ENCODE data around the gene METTL25. TPM values are rescaled to one million over a fixed set of nuclear protein-coding genes. Genes with fewer than 3 reads are reported as not detected.

The METTL25 gene
- total and polyA plus RNA-seq, 2 of the 8 experiments (the other 6 are each of a cell fraction or from before 2014, with no cell fraction given): 2.4 to 8.3 TPM

- Histone ChIP-seq H2AFZ (ENCODE audit: low read length) (no peak overlapping the region), H3K4me3 (ENCODE audit: extremely low read depth in 1 of 4, insufficient read depth in 2 of 4, low read depth in 3 of 4, low read length in 4 of 4) (no peak overlapping the region), H4K20me1 (replicated peaks in 1 of 2; ENCODE audit: control insufficient read depth in 1 of 2, insufficient read depth in 2 of 2, low read length in 2 of 2) (no peaks in the 10 kb centered on the region), H3K56ac (replicated peaks; ENCODE audit: insufficient read length, low read depth, low read length) (no peak overlapping the region), H4K91ac (replicated peaks; ENCODE audit: insufficient read length, low read length) (no peak overlapping the region), H3K79me1 (ENCODE audit: low read depth, low read length) (no peaks in the 10 kb centered on the region), H3K27ac (ENCODE audit: low read depth, low read length) (no peak overlapping the region), H3K9ac (replicated peaks in 1 of 4; ENCODE audit: extremely low read depth in 1 of 4, low read depth in 3 of 4, low read length in 3 of 4) (no peak overlapping the region), H2BK20ac (ENCODE audit: low read length) (no peak overlapping the region), H3K79me2 (ENCODE audit: control insufficient read depth in 1 of 2, insufficient read depth in 2 of 2, low read length in 2 of 2) (no peaks in the 10 kb centered on the region), H3K4me1 (replicated peaks in 1 of 4; ENCODE audit: control insufficient read depth in 3 of 4, insufficient read depth in 4 of 4, low read length in 3 of 4) (no peaks in the 10 kb centered on the region), H3K9me3 (ENCODE audit: insufficient read depth in 2 of 2, low read depth in 1 of 2, low read length in 1 of 2) (no peaks in the 10 kb centered on the region), H3K18ac (ENCODE audit: extremely low read depth, low read length) (no peak overlapping the region), H4K5ac (ENCODE audit: insufficient read length, low read depth, low read length) (no peak overlapping the region), H3K27me3 (replicated peaks in 1 of 4; ENCODE audit: control insufficient read depth in 3 of 4, extremely low read depth in 1 of 4, insufficient read depth in 3 of 4, low read length in 3 of 4) (no peaks in the 10 kb centered on the region), H3K4ac (replicated peaks; ENCODE audit: insufficient read length, low read depth, low read length) (no peak overlapping the region), H2BK12ac (ENCODE audit: low read depth, low read length) (no peak overlapping the region), H2BK5ac (ENCODE audit: low read depth, low read length) (no peak overlapping the region), H3K14ac (ENCODE audit: insufficient read length) (no peak overlapping the region), H4K8ac (ENCODE audit: extremely low read depth, insufficient read depth, low read length) (no peak overlapping the region), H2BK120ac (replicated peaks; ENCODE audit: low read depth, low read length) (no peak overlapping the region), H3K23ac (ENCODE audit: insufficient read length) (no peak overlapping the region), H3K36me3 (ENCODE audit: control insufficient read depth in 2 of 4, insufficient read depth in 4 of 4, low read length in 3 of 4) (no peaks in the 10 kb centered on the region), H2BK15ac (ENCODE audit: low read length) (no peak overlapping the region), H2AK5ac (ENCODE audit: low read depth, low read length) (no peak overlapping the region), H3K23me2 (ENCODE audit: low read depth, low read length) (no peaks in the 10 kb centered on the region), H3K4me2 (ENCODE audit: insufficient read depth in 1 of 2, low read depth in 2 of 2, low read length in 2 of 2) (no peak overlapping the region)
- WGBS, 2 experiments (ENCODE audit: extremely low coverage in 1 of 2, insufficient coverage in 1 of 2, insufficient read length in 1 of 2, insufficient replicate concordance in 2 of 2, low coverage in 1 of 2, low lambda C conversion rate in 2 of 2, missing lambda C conversion rate in 1 of 2): 89% methylated on average over 8 of the region's 8 CpGs; no CpG with 5 or more reads in 1 of the 2 experiments
- ChIA-PET CTCF (ENCODE audit: partially characterized antibody) (no interaction called here), POLR2A (ENCODE audit: partially characterized antibody) (no interaction called here)
- FAIRE-seq (no peak), DNase-seq (ENCODE audit: low read depth in 1 of 2, low spot score in 2 of 2) (no peak)
- TF ChIP-seq TEAD4 (IDR thresholded peaks at IDR 0.05; ENCODE audit: low read depth, low read length) (no peak), SP2 (IDR thresholded peaks at IDR 0.05; ENCODE audit: low read length) (no peak), TAF1 (IDR thresholded peaks at IDR 0.05; ENCODE audit: low read depth, low read length) (no peak), EP300 (IDR thresholded peaks at IDR 0.05; ENCODE audit: borderline replicate concordance in 1 of 2, low read depth in 2 of 2, low read length in 2 of 2) (no peak), GTF2F1 (IDR thresholded peaks at IDR 0.05; ENCODE audit: borderline replicate concordance, low read depth, low read length) (no peak), HDAC6 (IDR thresholded peaks at IDR 0.05; ENCODE audit: low read depth, low read length) (no peak)
Observed at GRCh38 chr12:82473111-82473754, 114.9 kb downstream of the METTL25 start.
